ENCODE data around the gene CASS4. TPM values are rescaled to one million over a fixed set of nuclear protein-coding genes. Genes with fewer than 3 reads are reported as not detected.

CASS4 gene
- total RNA-seq, 2 experiments from 2014 or later = 3.5 to 3.7 TPM

GRCh38 chr20:56412949-56413348 is 889 bp downstream of the CASS4 start:
- ChIA-PET POLR2A (interaction anchor here (0.6 to 2.7 kb wide), 12 partner anchors 8 to 56 kb away, joined by 3 to 16 read pairs (median 4); partner anchors contain the start of genes AURKA, CSTF1 and RTF2), CTCF (interaction anchor here (0.8 to 3.3 kb wide), 6 partner anchors 10 to 138 kb away, joined by 3 to 17 read pairs (median 6); no protein-coding TSS in a partner anchor)
- peak overlapping the region; percentile 74 for H3K4me3 Mint-ChIP-seq
- TF ChIP-seq, protein P1, sequence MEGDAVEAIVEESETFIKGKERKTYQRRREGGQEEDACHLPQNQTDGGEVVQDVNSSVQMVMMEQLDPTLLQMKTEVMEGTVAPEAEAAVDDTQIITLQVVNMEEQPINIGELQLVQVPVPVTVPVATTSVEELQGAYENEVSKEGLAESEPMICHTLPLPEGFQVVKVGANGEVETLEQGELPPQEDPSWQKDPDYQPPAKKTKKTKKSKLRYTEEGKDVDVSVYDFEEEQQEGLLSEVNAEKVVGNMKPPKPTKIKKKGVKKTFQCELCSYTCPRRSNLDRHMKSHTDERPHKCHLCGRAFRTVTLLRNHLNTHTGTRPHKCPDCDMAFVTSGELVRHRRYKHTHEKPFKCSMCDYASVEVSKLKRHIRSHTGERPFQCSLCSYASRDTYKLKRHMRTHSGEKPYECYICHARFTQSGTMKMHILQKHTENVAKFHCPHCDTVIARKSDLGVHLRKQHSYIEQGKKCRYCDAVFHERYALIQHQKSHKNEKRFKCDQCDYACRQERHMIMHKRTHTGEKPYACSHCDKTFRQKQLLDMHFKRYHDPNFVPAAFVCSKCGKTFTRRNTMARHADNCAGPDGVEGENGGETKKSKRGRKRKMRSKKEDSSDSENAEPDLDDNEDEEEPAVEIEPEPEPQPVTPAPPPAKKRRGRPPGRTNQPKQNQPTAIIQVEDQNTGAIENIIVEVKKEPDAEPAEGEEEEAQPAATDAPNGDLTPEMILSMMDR (IDR thresholded peaks at IDR 0.05) = no peak
- H3K9me3 Mint-ChIP-seq = peaks cover 8% of the 10 kb centered on the region
- intact Hi-C loops (cut with micrococcal nuclease) = loop anchor here (5.0 kb wide), 1 partner anchor 54 kb away; the partner anchor contains the start of gene RTF2
- peak overlapping the region; percentile 95 for H3K27ac Mint-ChIP-seq
- peaks cover 58% of the 10 kb centered on the region for H3K4me1 Mint-ChIP-seq (ENCODE audit: low read depth)
- no peak for ATAC-seq
- no peaks in the 10 kb centered on the region for H3K27me3 Mint-ChIP-seq
- H3K36me3 Mint-ChIP-seq (ENCODE audit: low read depth) = peaks cover 45% of the 10 kb centered on the region
- no peak for DNase-seq

GRCh38 chr20:56414842-56415765 is 3.0 kb downstream of the CASS4 start:
- H3K4me1 Mint-ChIP-seq (ENCODE audit: low read depth) = peaks cover 74% of the 10 kb centered on the region
- intact Hi-C loops (cut with micrococcal nuclease) = loop anchor here (5.0 kb wide), 1 partner anchor 52 kb away; the partner anchor contains the start of gene RTF2
- ChIA-PET CTCF (interaction anchor here (0.7 to 5.6 kb wide), 4 partner anchors 9 to 48 kb away, joined by 4 to 35 read pairs (median 4); no protein-coding TSS in a partner anchor), POLR2A (interaction anchor here (0.6 to 1.9 kb wide), 9 partner anchors 10 to 55 kb away, joined by 3 to 6 read pairs (median 3); partner anchors contain the start of genes AURKA and CSTF1)
- H3K9me3 Mint-ChIP-seq = peaks cover 8% of the 10 kb centered on the region
- ATAC-seq (peak; percentile 73), DNase-seq (peak; percentile 93)
- TF ChIP-seq, protein P1 (IDR thresholded peaks at IDR 0.05) = no peak
- H3K36me3 Mint-ChIP-seq (ENCODE audit: low read depth) = peaks cover 43% of the 10 kb centered on the region
- H3K27me3 Mint-ChIP-seq = no peaks in the 10 kb centered on the region
- H3K27ac Mint-ChIP-seq = peak overlapping the region; percentile 95
- H3K4me3 Mint-ChIP-seq = peak overlapping the region; percentile 34

DNA sequence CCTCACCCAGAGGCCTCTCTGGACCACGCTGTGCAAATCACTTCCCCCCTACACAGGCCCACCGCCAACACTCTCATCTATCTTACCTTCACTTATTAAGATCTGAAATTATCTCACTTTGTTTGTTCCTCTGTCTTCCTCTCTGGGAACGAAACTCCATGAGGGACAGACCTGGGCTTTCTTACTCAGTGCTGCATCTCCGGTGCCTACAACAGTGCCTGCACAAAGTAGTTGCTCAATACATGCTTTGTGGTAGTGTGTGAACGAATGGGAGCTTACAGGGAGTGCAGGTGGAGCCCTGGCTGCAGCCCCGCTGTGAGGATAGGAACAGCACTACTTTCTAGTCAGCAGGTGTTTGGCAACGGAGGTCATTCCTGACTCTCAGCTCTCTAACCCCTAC is 5.3 kb downstream of the CASS4 start:
- Mint-ChIP-seq H3K36me3 (ENCODE audit: low read depth) (peaks cover 37% of the 10 kb centered on the region), H3K27ac (peak overlapping the region; percentile 96), H3K4me1 (ENCODE audit: low read depth) (peaks cover 82% of the 10 kb centered on the region), H3K4me3 (no peak overlapping the region), H3K9me3 (peaks cover 5% of the 10 kb centered on the region), H3K27me3 (no peaks in the 10 kb centered on the region)
- DNase-seq (no peak), ATAC-seq (no peak)
- intact Hi-C loops (cut with micrococcal nuclease) = no loop called here
- TF ChIP-seq, protein P1 (IDR thresholded peaks at IDR 0.05) = no peak
- CTCF ChIA-PET = interaction anchor here (1.1 to 5.6 kb wide), 5 partner anchors 13 to 22 kb away, joined by 3 to 35 read pairs (median 4); no protein-coding TSS in a partner anchor
- POLR2A ChIA-PET = interaction anchor here (1.1 to 3.9 kb wide), 8 partner anchors 9 to 60 kb away, joined by 3 to 27 read pairs (median 5); partner anchors contain the start of genes AURKA and CSTF1

- Mint-ChIP-seq H3K9me3 (peaks cover under 1% of the 10 kb centered on the region), H3K27ac (peak overlapping the region; percentile 96), H3K4me3 (peak overlapping the region; percentile 48), H3K36me3 (ENCODE audit: low read depth) (peaks cover 31% of the 10 kb centered on the region), H3K4me1 (ENCODE audit: low read depth) (peaks cover 82% of the 10 kb centered on the region), H3K27me3 (no peaks in the 10 kb centered on the region)
- intact Hi-C loops (cut with micrococcal nuclease) = no loop called here
- DNase-seq = no peak
- no peak for ATAC-seq
- ChIA-PET CTCF (interaction anchor here (1.1 to 5.6 kb wide), 6 partner anchors 12 to 26 kb away, joined by 3 to 35 read pairs (median 6); partner anchors contain the start of genes AURKA and CSTF1), POLR2A (interaction anchor here (1.0 to 3.9 kb wide), 11 partner anchors 9 to 59 kb away, joined by 3 to 27 read pairs (median 4); partner anchors contain the start of genes AURKA, CSTF1 and RTF2)
- TF ChIP-seq, protein P1 (IDR thresholded peaks at IDR 0.05) = no peak
These were observed 5.9 kb downstream of the CASS4 start for GRCh38 chr20:56417911-56418310.
